ENCODE data around the gene INKA1. TPM values are rescaled to one million over a fixed set of nuclear protein-coding genes. Genes with fewer than 3 reads are reported as not detected.
A peak's percentile ranks its signal among the peaks of the same experiment; 100 is the strongest.
"Not testable (repeated sequence)": the region's sequence is repeated elsewhere in the genome, so short reads cannot be mapped to it uniquely, and the experiment has no call there.

The INKA1 gene
- total RNA-seq = 1 to 10 TPM; 5.6 to 5.9 TPM
- long read RNA-seq, donor 1, partial matches to known transcripts = 0 of 3 reads
- long read RNA-seq, donor 1, other reads (novel, unspliced or antisense) = 2 of 3 reads
- long read RNA-seq, donor 2, partial matches to known transcripts = 1 of 11 reads
- long read RNA-seq, donor 2, other reads (novel, unspliced or antisense) = 7 of 11 reads

DNA sequence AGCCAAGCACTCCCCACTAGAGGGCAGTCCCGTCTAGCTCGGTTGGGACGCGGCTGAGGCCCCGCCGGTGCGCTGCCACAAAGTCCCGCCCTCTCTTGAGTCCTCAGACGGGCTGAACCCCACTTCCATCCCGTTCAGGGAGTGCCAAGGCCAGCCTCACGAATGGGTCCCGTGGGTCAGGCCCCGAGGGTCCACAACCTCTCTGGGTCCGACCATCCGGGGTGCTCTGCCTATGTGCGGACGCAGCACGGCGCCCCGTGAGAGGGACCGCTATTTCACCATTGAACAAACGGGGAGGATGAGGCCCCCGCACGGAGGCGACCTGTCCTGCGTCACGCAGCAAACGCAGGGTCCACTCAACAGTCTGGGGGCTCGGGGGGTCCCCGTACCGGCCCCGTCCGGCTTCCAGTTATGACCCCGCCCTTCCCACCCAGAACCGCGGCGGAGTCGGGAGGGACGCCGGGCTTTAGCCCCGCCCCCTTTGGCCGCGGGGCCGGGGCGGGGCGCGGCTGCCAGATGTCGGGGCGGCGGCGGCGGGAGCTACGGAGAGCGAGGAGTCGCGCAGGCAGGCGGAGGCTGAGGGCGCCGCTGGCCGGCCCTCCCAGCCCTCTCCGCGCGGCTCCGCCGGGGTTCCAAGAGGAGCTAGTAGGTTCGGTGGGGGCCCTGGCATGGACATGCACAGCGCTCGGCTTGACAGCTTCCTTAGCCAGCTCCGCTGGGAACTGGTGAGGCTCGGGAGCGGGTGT is at the start of gene INKA1:
TSS of gene INKA1 (plus strand) at position 543 of the 746 bp plus-strand sequence. CDS start at position 675, 132 bp downstream.
- peak; percentile 96 for DNase-seq (ENCODE audit: low spot score)
- intact Hi-C loops (cut with DNase I) = loop anchor here in 1 of 2 donors (5.0 kb wide), 1 partner anchor 104 kb away; no protein-coding TSS in a partner anchor

DNA sequence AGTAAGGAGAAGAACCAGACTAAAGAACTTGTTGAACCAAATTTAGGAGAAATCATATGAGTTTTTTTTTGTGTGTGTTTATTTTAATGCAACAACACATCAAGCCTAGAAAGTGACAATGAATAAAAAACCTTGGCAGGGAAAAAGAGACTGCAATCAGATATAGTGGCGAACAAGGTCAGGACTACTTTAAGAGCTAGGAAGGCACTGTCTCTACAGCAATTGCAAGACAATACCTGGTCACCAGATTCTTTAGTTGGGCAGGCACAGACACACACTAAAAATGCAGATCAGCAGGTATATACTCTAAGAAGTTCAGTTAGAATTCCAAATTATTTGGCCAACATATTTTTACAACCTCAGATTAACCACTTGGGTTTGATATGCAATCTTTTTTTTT is 48.5 kb upstream of the INKA1 start:
- intact Hi-C loops (cut with DNase I) = no loop called here
- no peak for DNase-seq (ENCODE audit: low spot score)

DNA sequence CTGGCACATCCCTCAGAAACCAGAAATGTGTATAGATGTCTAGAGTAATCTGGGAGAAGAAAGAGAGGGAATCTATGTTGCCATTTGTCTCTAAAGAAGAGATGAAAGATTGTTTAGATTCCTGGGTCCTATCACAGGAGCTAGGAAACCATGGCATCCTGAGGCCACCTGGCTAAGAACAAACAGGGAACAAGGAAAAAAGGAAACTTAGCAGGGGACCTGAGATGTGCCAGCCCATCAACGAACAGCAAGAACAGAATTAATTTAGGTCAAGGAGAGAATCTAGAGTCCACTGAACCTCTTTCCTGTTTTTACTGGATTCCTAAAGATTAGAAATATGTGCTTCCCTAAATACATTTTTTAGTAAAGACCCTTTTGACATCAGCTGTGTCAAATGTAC is 47.0 kb upstream of the INKA1 start:
- no peak for DNase-seq (ENCODE audit: low spot score)
- intact Hi-C loops (cut with DNase I) = no loop called here

DNA sequence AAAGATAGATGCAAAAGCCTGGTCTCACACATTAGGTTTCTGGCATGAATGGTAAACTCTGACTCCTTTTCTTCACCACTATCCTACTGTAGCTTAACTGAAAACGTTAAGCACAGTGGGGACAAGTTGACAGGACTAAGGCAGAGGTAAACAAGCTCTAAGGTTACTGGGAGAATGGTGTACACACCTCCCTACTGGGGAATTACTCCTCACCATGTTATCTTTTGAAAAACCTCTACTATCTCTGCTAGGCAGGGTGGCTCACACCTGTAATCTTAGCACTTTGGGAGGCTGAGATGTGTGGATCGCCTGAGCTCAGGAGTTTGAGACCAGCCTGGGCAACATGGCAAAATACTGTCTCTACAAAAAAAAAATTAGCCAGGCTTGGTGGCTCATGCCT is 45.9 kb upstream of the INKA1 start:
- no peak for DNase-seq (ENCODE audit: low spot score)
- intact Hi-C loops (cut with DNase I) = no loop called here

DNA sequence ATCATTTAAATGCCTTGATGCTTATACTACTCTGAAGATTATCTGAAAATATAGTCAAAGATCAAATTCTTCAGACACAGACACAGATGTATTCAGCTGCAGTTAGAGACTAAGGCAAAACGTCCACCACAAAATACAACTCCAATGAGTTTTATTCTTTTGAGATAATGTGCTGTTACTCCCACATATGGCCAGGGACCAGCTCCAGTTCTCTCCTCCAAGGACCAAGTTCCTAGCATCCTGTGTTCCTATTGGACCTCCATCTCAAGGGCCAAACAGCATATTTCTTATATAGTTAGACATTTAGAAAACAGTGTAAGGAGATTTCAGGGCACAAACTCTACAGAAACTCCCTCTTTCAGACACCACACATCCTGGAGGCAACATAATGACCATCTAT is 43.8 kb upstream of the INKA1 start:
- intact Hi-C loops (cut with DNase I) = no loop called here
- no peak for DNase-seq (ENCODE audit: low spot score)

DNA sequence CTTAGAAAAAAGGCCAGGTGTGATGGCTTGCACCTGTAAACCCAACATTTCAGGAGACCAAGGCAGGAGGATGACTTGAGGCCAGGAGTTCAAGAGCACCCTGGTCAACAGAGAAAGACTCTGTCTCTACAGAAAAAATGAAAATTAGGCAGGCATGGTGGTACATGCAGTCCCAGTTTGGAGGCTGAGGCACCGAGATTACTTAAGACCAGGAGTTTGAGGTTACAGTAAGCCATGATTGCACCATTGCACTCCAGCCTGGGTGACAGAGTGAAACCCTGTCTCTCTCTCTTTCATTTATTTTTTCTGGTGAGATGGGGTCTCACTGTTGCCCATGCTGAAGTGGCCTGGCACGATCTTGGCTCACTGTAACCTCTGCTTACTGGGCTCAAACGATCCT is 41.4 kb upstream of the INKA1 start:
- no peak for DNase-seq (ENCODE audit: low spot score)
- intact Hi-C loops (cut with DNase I) = no loop called here

DNA sequence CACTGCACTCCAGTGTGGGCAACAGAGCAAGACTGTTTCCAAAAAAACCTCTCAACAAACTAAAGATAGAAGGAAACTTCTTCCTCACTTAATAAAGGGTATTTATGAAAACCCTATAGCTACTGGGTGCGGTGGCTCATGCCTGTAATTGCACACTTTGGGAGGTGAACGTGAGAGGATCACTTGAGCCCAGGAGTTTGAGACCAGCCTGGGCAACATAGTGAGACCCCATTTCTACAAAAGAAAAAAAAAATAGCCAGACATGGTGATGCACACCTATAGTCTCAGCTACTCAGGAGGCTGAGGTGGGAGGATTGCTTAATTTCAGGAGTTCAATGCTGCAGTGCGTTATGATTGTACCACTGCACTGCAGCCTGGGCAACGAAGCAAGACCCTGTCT is 39.1 kb upstream of the INKA1 start:
- DNase-seq (ENCODE audit: low spot score) = no peak
- intact Hi-C loops (cut with DNase I) = no loop called here

DNA sequence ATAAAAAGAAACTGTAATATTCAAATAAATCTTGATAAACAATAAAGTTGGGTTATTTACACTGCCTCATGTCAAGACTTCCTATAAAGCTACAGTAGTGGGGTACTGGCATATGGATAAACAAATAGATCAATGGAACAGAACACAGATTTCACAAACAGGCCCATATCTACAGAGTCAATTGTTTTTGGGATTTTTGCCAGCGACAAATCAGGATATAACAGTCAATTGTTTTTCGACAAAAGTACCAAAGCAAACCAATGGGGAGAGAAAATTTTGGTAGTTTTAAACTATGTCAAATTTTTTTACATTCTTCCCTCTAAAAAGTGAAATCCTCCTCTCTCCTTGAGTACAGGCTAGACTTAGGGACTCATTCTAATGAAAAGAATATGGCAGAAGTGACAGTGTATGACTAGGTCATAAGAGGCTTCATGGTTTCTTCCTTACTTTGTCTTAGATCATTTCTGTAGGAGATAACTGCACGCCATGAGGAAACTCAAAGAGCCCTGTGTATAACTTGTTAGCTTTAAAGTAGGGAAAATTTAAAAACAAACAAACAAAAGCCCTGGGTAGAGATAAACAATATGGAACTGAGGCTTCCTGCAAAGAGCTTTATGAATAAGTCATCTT is 33.7 kb upstream of the INKA1 start:
- no peak for DNase-seq (ENCODE audit: low spot score)
- intact Hi-C loops (cut with DNase I) = no loop called here

DNA sequence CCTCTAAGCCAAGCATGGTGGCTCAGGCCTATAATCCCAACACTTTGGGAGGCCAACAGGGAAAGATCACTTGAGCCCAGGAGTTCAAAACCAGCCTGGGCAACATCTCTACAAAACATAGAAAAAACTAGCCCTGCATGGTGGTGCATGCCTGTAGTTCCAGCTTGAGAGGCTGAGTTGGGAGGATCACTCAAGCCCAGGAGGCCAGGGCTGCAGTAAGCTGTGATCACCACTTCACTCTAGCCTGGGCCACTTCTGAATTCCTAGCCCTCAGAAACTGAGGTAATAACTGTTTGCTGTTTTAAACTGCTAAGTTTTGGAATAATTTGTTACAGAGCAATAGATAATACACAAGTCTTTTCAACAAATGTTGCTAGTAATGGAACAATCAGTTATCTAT is 33.1 kb upstream of the INKA1 start:
- intact Hi-C loops (cut with DNase I) = no loop called here
- no peak for DNase-seq (ENCODE audit: low spot score)

DNA sequence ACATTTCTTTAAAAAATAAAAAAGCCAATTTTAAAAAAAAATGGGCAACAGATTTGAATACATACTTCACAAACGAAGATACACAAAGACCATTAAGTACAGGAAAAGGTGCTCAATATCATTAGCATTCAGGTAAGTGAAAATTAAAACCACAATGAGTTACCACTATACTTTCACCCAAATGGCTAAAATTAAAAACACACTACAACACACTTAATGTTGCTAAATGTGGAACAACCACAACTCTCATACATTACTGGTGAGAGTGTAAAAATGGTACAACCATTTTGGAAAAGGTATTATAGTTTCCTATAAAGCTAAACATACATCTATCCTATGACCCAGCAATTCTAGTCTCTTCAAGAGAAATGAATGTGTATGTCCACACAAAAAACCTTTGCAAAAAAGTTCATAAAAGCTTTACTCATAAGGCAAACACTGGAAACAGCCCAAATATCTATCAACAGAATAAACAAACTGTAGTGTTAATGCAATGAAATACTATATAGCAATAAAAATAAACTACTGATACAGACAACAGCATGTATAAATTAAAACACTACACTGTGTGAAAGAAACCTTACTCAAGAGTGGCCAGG is 31.6 kb upstream of the INKA1 start:
- DNase-seq (ENCODE audit: low spot score) = no peak
- intact Hi-C loops (cut with DNase I) = no loop called here

DNA sequence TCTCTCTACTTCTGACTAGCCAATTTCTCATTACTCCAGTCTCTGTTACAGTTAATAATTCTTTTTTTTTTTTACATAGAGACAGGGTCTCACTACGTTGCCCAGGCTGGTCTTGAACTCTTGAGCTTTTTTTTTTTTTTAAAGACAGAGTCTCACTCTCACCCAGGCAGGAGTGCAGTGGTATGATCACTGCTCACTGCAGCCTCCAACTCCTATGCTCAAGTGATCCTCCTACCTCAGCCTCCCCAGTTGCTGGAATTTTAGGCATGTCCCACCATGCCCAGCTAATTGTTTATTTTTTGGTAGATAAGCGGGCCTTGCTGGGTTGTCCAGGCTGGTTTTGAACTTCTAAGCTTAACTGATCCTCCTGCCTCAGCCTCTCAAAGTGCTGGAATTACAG is 30.4 kb upstream of the INKA1 start:
- no peak for DNase-seq (ENCODE audit: low spot score)
- intact Hi-C loops (cut with DNase I) = no loop called here

DNA sequence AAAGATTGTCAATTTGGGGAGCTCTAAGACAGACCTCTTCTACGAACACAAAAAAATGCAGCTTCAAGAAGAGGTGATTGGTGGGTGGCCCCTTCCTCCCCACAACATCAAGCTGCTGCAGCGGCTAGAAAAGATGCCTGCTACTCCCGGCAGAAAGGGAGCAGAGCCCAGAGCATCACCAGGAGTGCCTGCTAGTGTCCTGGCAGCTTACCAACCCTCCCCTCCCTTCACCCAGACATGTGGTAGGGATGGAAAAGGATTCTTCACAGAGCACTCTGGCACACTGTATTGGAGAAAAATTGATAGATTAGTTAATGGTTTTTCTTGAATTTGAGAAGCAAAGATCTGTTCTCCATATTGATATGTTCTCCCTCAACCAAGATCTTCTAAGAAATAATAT is 27.5 kb upstream of the INKA1 start:
- no peak for DNase-seq (ENCODE audit: low spot score)
- intact Hi-C loops (cut with DNase I) = no loop called here

DNA sequence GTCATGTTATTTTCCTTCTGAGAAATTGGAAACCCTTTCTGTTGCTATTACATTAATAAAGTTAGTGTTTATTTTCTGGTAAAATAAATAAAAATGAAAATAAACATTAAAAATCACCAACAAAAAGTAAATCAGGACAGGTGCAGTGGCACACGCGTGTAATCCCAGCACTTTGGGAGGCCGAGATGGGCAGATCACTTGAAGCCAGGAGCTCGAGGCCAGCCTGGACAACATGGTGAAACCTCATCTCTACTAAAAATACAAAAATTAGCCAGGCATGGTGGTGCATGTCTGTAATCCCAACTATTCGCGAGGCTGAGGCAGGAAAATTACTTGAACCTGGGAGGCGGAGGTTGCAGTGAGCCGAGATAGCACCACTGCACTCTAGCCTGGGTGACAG is 27.0 kb upstream of the INKA1 start:
- intact Hi-C loops (cut with DNase I); DNase-seq (ENCODE audit: low spot score): not testable (repeated sequence)

DNA sequence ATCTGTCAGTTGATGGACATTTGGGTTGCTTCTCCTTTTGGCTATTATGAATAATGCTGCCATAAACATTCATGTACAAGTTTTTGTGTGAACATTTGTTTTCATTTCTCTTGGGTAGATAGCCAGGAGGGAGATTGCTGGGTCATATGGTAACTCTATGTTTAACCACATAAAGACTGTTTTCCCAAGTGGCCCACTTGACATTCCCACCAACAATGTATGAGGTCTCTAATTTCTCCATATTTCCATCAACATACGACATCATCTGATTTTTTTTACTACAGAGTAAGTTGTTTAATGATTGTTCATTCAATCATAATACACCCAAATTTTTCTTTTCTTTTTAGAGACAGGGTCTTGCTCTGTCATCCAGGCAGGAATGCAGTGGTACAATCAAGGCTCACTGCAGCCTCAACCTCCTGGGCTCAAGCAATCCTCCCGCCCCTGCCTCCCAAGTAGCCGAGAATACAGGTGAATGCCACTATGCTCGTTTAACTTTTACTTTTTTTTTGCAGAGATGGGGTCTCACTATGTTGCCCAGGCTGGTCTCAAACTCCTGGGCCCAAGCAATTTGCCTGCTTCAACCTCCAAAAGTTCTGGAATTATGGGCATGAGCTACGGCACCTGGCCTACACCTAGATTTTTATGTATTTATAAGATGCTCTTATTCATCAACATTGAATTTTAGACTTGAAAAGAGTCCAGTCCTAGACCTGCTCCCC is 23.5 kb upstream of the INKA1 start:
- intact Hi-C loops (cut with DNase I) = no loop called here
- peak; percentile 8 for DNase-seq (ENCODE audit: low spot score)

DNA sequence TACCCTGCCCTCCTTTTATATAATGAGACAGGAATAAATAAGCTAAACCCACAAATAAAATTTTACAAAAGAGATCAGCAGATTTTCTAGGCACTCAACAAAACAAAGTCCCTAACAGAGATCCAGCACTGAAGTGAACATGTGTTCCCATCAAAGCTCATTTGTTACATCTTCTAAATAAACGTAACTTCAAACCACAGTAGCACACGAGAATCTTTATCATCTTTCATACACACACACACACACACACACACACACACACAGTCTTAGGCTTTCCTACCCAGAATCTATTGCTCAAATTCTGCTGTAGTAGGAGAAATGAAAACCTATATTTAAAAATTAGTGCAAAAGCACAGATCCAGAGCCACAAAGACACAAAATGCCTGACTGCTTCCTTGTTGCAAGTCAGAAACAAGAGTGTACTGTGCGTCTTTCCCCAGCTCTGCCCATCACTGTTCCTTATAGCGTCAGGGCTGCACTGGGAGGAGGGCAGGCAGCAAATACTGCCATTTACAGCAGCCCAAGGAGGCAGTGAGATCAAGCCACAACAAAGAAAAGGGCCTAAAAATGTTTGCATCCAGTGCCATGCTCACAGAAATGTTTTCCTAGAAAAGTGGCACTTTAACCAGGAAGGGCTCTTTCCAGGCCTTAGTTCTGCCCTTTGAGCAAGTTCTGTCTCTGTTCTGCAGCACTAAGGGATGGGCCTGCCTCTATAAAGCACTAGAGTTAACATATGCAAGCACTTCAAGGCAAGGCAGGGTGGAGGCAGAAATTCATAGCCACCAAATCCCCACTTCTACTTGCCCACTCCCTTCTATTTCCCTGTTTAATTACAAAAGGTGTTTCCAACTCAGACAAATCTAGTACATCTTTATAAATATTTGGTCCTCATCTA is 22.7 kb upstream of the INKA1 start:
- intact Hi-C loops (cut with DNase I) = no loop called here
- peak; percentile 3 for DNase-seq (ENCODE audit: low spot score)

DNA sequence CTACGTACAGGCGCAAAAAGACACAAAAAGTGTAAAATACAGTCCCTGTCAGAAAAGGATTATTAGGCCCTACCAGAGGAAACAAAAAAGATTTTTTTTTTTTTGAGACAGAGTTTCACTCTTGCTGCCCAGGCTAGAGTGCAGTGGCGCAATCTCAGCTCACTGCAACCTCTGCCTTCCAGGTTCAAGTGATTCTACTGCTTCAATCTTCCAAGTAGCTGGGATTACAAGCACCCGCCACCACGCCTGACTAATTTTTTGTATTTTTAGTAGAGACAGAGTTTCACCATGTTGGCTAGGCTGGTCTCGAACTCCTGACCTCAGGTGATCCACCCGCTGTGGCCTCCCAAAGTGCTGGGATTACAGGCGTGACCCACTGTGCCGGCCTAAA is 22.1 kb upstream of the INKA1 start:
- DNase-seq (ENCODE audit: low spot score) = peak; percentile 13
- intact Hi-C loops (cut with DNase I) = not testable (repeated sequence)

DNA sequence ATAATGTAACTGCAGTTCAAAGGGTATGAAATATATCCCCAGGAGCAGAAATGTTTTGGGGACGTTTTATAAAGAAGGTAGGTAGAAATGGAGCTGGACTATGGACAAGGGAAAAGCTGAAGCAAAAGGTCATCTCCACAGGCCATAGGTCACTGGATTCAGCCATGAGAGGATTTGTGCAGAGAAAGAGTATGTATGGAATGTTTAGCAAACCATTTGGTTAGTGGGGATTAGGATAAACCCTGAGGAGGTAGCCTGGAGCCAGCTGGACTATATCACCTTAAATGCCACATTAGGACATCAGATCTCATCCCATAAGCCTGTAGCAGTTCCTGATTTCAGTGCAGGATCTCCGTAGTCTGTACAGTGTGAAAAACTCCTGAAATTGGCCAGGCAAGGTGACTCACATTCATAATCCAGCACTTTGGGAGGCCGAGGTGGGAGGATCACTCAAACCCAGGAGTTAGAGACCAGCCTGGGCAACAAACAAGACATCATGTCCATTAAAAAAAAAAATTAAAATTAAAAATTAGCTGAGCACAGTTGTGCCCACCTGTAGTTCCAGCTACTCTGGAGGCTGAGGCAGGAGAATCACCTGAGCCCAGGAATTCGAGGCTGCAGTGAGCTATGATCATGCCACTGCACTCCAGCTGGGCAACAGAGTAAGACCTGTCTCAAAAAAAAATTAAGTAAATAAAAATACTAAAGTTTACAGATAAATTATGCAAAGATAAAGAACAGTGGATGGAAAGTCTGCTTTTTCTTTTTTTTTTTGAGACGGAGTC is 21.5 kb upstream of the INKA1 start:
- intact Hi-C loops (cut with DNase I) = no loop called here
- peak; percentile 20 for DNase-seq (ENCODE audit: low spot score)

DNA sequence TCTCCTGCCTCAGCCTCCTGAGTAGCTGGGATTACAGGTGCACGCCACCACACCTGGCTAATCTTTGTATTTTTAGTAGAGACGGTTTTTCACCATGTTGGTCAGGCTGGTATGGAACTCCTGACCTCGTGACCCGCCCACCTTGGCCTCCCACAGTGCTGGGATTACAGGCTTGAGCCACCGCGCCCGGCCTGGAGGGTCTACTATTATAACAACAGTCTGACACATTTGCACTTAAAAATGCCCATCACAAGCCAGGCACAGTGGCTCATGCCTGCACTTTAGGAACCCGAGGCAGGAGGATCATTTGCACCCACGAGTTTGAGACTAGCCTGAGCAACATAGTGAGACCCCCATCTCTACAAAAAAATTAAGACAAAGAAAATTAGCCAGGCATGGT is 20.8 kb upstream of the INKA1 start:
- DNase-seq (ENCODE audit: low spot score) = peak; percentile 57
- intact Hi-C loops (cut with DNase I) = not testable (repeated sequence)

All from posterior vena cava (tissue), 2 donors.